Measurements from ENCODE around the gene RNF17.
"Not testable (repeated sequence)": the region's sequence is repeated elsewhere in the genome, so short reads cannot be mapped to it uniquely, and the experiment has no call there.

Gene RNF17

GRCh38 chr13:24719139-24719538, 44.8 kb upstream of the RNF17 start:
- TF ChIP-seq CTCF (IDR thresholded peaks at IDR 0.05; ENCODE audit: low read depth, low read length, missing control alignments), result no peak
- in situ Hi-C loops (cut with HindIII; ENCODE audit: low pct_ligation_motif_present, low sequenced_read_pairs), result no loop called here
- no peak for DNase-seq
- no peaks in the 10 kb centered on the region for H3K27me3 ChIP-seq (replicated peaks)
- H3K27ac ChIP-seq, result no peak overlapping the region
- no peak overlapping the region for H3K4me3 ChIP-seq (ENCODE audit: low read depth, low read length)
- no peaks in the 10 kb centered on the region for H3K36me3 ChIP-seq (replicated peaks)

- DNase-seq, result no peak
- Histone ChIP-seq H3K36me3 (replicated peaks) (no peaks in the 10 kb centered on the region), H3K27ac (no peak overlapping the region), H3K4me3 (ENCODE audit: low read depth, low read length) (no peak overlapping the region), H3K27me3 (replicated peaks) (no peaks in the 10 kb centered on the region)
- TF ChIP-seq CTCF (IDR thresholded peaks at IDR 0.05; ENCODE audit: low read depth, low read length, missing control alignments), result no peak
- in situ Hi-C loops (cut with HindIII; ENCODE audit: low pct_ligation_motif_present, low sequenced_read_pairs), result no loop called here
Observed at GRCh38 chr13:24723206-24723605, 40.8 kb upstream of the RNF17 start.

GRCh38 chr13:24724714-24725113, 39.3 kb upstream of the RNF17 start:
- DNase-seq, result no peak
- TF ChIP-seq CTCF (IDR thresholded peaks at IDR 0.05; ENCODE audit: low read depth, low read length, missing control alignments), result no peak
- H3K27ac ChIP-seq, result no peak overlapping the region
- H3K36me3 ChIP-seq (replicated peaks), result no peaks in the 10 kb centered on the region
- in situ Hi-C loops (cut with HindIII; ENCODE audit: low pct_ligation_motif_present, low sequenced_read_pairs), result no loop called here
- no peaks in the 10 kb centered on the region for H3K27me3 ChIP-seq (replicated peaks)
- no peak overlapping the region for H3K4me3 ChIP-seq (ENCODE audit: low read depth, low read length)

GRCh38 chr13:24725379-24725778, 38.6 kb upstream of the RNF17 start:
- in situ Hi-C loops (cut with HindIII; ENCODE audit: low pct_ligation_motif_present, low sequenced_read_pairs), result no loop called here
- H3K27me3 ChIP-seq (replicated peaks), result no peaks in the 10 kb centered on the region

GRCh38 chr13:24727731-24728601, 36.0 kb upstream of the RNF17 start:
- no peaks in the 10 kb centered on the region for H3K36me3 ChIP-seq (replicated peaks)
- in situ Hi-C loops (cut with HindIII; ENCODE audit: low pct_ligation_motif_present, low sequenced_read_pairs), result no loop called here
- DNase-seq, result peak; percentile 82
- TF ChIP-seq CTCF (IDR thresholded peaks at IDR 0.05; ENCODE audit: low read depth, low read length, missing control alignments), result peak; percentile 84
- no peak overlapping the region for H3K27ac ChIP-seq
- no peaks in the 10 kb centered on the region for H3K27me3 ChIP-seq (replicated peaks)
- no peak overlapping the region for H3K4me3 ChIP-seq (ENCODE audit: low read depth, low read length)

More at GRCh38 chr13:24725379-24725778, 38.6 kb upstream of the RNF17 start:
- Histone ChIP-seq H3K4me3 (ENCODE audit: low read depth, low read length) (no peak overlapping the region), H3K36me3 (replicated peaks) (no peaks in the 10 kb centered on the region), H3K27ac (no peak overlapping the region)
- DNase-seq, result no peak
- TF ChIP-seq CTCF (IDR thresholded peaks at IDR 0.05; ENCODE audit: low read depth, low read length, missing control alignments), result no peak

GRCh38 chr13:24730873-24731567, 32.9 kb upstream of the RNF17 start:
- H3K36me3 ChIP-seq (replicated peaks); DNase-seq; in situ Hi-C loops (cut with HindIII; ENCODE audit: low pct_ligation_motif_present, low sequenced_read_pairs); H3K4me3 ChIP-seq (ENCODE audit: low read depth, low read length); H3K27ac ChIP-seq; H3K27me3 ChIP-seq (replicated peaks): not testable (repeated sequence)

All from brain microvascular endothelial cell (primary cell).